KOPT-K1 (cell line): ENCODE measurements around the gene PALS1.
"Not testable (repeated sequence)": the region's sequence is repeated elsewhere in the genome, so short reads cannot be mapped to it uniquely, and the experiment has no call there.

Experiments used
- H3K27ac ChIP-seq: fragments of 200-600 bp; sonication (generic); 2 replicates; pipeline ENCODE4 v1.5.1; 2016; ENCODE audit warnings: antibody characterized with exemption, mild to moderate bottlenecking, low read depth, low read length; ENCODE audit not compliant: poor library complexity, severe bottlenecking
- H3K36me3 ChIP-seq: fragments of 200-600 bp; sonication (generic); 2 replicates; pipeline ENCODE4 v1.5.1; 2017; ENCODE audit warnings: antibody characterized with exemption, mild to moderate bottlenecking, low read length, moderate library complexity; ENCODE audit not compliant: insufficient read depth
- H3K9me3 ChIP-seq: fragments of 200-600 bp; sonication (generic); 2 replicates; pipeline ENCODE4 v1.5.1; 2017; ENCODE audit warnings: antibody characterized with exemption, low read length, mild to moderate bottlenecking; ENCODE audit not compliant: insufficient read depth, poor library complexity, severe bottlenecking

The PALS1 gene

GRCh38 chr14:67270933-67271332 is 29.7 kb downstream of the PALS1 start:
- Histone ChIP-seq H3K27ac (no peak overlapping the region), H3K9me3 (no peaks in the 10 kb centered on the region), H3K36me3 (no peaks in the 10 kb centered on the region)

- H3K9me3 ChIP-seq, H3K27ac ChIP-seq, H3K36me3 ChIP-seq: not testable (repeated sequence)
These were observed 32.0 kb downstream of the PALS1 start for GRCh38 chr14:67273281-67273680.

- no peak overlapping the region for H3K27ac ChIP-seq
- H3K9me3 ChIP-seq = no peaks in the 10 kb centered on the region
- H3K36me3 ChIP-seq = 0 out of 2 replicates have a peak, but pooled peaks cover 5% of the 10 kb centered on the region
These were observed 34.9 kb downstream of the PALS1 start for GRCh38 chr14:67276131-67276530.

DNA sequence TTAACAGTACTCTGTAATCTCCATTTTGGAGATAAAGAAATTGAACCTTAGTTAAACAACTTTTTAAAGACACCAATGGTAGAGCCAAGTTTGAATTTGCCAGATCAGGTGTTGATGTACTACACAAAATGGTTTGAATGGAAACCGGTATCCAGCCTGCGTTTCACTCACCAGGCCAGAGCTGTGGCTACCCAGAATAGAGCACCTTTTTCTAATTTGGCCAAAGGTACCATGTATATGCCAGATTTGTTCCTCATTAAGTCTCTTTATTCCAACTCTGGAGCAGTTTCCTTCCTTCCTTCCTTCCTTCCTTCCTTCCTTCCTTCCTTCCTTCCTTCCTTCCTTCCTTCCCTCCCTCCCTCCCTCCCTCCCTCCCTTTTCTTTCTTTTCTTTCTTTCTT is 39.3 kb downstream of the PALS1 start:
- no peak overlapping the region for H3K27ac ChIP-seq
- no peaks in the 10 kb centered on the region for H3K9me3 ChIP-seq
- H3K36me3 ChIP-seq = 0 out of 2 replicates have a peak, but pooled peaks cover 5% of the 10 kb centered on the region

- H3K27ac ChIP-seq = no peak overlapping the region
- H3K9me3 ChIP-seq = no peaks in the 10 kb centered on the region
- H3K36me3 ChIP-seq = no peaks in the 10 kb centered on the region
These were observed 44.7 kb downstream of the PALS1 start for GRCh38 chr14:67285876-67286452.
